Activated CD4-positive, alpha-beta memory T cell treated with anti-CD3 and anti-CD28 coated beads for 36 hours (primary cell): Measurements from ENCODE around the gene TBCC. TPM values are rescaled to one million over a fixed set of nuclear protein-coding genes. Genes with fewer than 3 reads are reported as not detected.
"Not testable (repeated sequence)": the region's sequence is repeated elsewhere in the genome, so short reads cannot be mapped to it uniquely, and the experiment has no call there.

Source experiments
- CTCF ChIA-PET: fragments of 350-600 bp; sonication (Branson Sonifier 250); formaldehyde crosslinking; loops from one replicate; lab custom pipeline; 2021; ENCODE audit warnings: antibody characterized with exemption, inconsistent platforms; lab: Charles Lee
- POLR2A ChIA-PET: fragments of 350-600 bp; sonication (Branson Sonifier 250); formaldehyde crosslinking; loops from one replicate; lab custom pipeline; 2021; ENCODE audit warnings: antibody characterized with exemption; lab: Charles Lee
- DNase-seq: peaks from one replicate; pipeline ENCODE4 v3.0.0-alpha.2; 2020
- H3K27ac Mint-ChIP-seq: one replicate; pipeline ENCODE4 v1.8.0; 2021; ENCODE audit warnings: mixed read lengths
- H3K27me3 Mint-ChIP-seq: one replicate; pipeline ENCODE4 v1.8.0; 2021; ENCODE audit warnings: mixed read lengths
- H3K36me3 Mint-ChIP-seq: one replicate; pipeline ENCODE4 v1.8.0; 2021; ENCODE audit warnings: mixed read lengths
- H3K4me1 Mint-ChIP-seq: one replicate; pipeline ENCODE4 v1.8.0; 2021; ENCODE audit warnings: low read depth, mixed read lengths
- H3K4me3 Mint-ChIP-seq: one replicate; pipeline ENCODE4 v1.8.0; 2021; ENCODE audit warnings: mild to moderate bottlenecking, mixed read lengths
- H3K9me3 Mint-ChIP-seq: one replicate; pipeline ENCODE4 v1.8.0; 2021; ENCODE audit warnings: mixed read lengths
- intact Hi-C: fragments of 100-400 bp; cut with micrococcal nuclease; formaldehyde crosslinking; loops from one replicate; pipeline ENCODE4 v1.15.1; 2023
- total RNA-seq, 2 experiments: library from RNA; stranded (reverse); gene quantifications; one replicate each; pipeline ENCODE4 v1.2.3, GENCODE V29; 2021

TBCC gene
- total RNA-seq, 2 experiments from 2014 or later, result 17.3 TPM

- no peak overlapping the region for H3K4me3 Mint-ChIP-seq
Measured at GRCh38 chr6:42709871-42710270, 36.0 kb downstream of the TBCC start.

GRCh38 chr6:42708096-42708495 lies 37.8 kb downstream of the TBCC start:
- intact Hi-C loops, result no loop called here
- no peaks in the 10 kb centered on the region for H3K4me1 Mint-ChIP-seq
- H3K4me3 Mint-ChIP-seq, result no peak overlapping the region
- H3K9me3 Mint-ChIP-seq, result peaks cover 10% of the 10 kb centered on the region
- ChIA-PET CTCF (interaction anchor here (0.5 kb wide), 1 partner anchor 168 kb away, joined by 4 read pairs; no protein-coding TSS in a partner anchor), POLR2A (no interaction called here)
- no peaks in the 10 kb centered on the region for H3K27me3 Mint-ChIP-seq
- H3K36me3 Mint-ChIP-seq, result no peaks in the 10 kb centered on the region
- no peak overlapping the region for H3K27ac Mint-ChIP-seq
- DNase-seq, result no peak

More at GRCh38 chr6:42709871-42710270, 36.0 kb downstream of the TBCC start:
- no peak for DNase-seq
- intact Hi-C loops, result no loop called here
- POLR2A ChIA-PET, result no interaction called here
- CTCF ChIA-PET, result no interaction called here
- Mint-ChIP-seq H3K36me3 (no peaks in the 10 kb centered on the region), H3K9me3 (peaks cover 10% of the 10 kb centered on the region), H3K27ac (no peak overlapping the region), H3K4me1 (no peaks in the 10 kb centered on the region), H3K27me3 (no peaks in the 10 kb centered on the region)

- H3K9me3 Mint-ChIP-seq, result peaks cover 10% of the 10 kb centered on the region
- H3K4me1 Mint-ChIP-seq, result no peaks in the 10 kb centered on the region
- CTCF ChIA-PET, result no interaction called here
- no peaks in the 10 kb centered on the region for H3K36me3 Mint-ChIP-seq
- POLR2A ChIA-PET, result no interaction called here
- intact Hi-C loops, result no loop called here
- no peak overlapping the region for H3K4me3 Mint-ChIP-seq
- no peak for DNase-seq
- no peaks in the 10 kb centered on the region for H3K27me3 Mint-ChIP-seq
- H3K27ac Mint-ChIP-seq, result no peak overlapping the region
Measured at GRCh38 chr6:42707595-42707994, 38.3 kb downstream of the TBCC start.

- ChIA-PET CTCF (interaction anchor here (0.6 kb wide), 1 partner anchor 196 kb away, joined by 3 read pairs; no protein-coding TSS in a partner anchor), POLR2A (no interaction called here)
- Mint-ChIP-seq H3K9me3 (no peaks in the 10 kb centered on the region), H3K4me3 (no peak overlapping the region), H3K27me3 (no peaks in the 10 kb centered on the region), H3K4me1 (no peaks in the 10 kb centered on the region), H3K27ac (no peak overlapping the region), H3K36me3 (no peaks in the 10 kb centered on the region)
- no peak for DNase-seq
- intact Hi-C loops, result no loop called here
Measured at GRCh38 chr6:42704937-42705374, 40.9 kb downstream of the TBCC start.

GRCh38 chr6:42704251-42704936 lies 41.5 kb downstream of the TBCC start:
- Mint-ChIP-seq H3K4me3 (no peak overlapping the region), H3K9me3 (no peaks in the 10 kb centered on the region), H3K36me3 (no peaks in the 10 kb centered on the region), H3K4me1 (no peaks in the 10 kb centered on the region), H3K27ac (no peak overlapping the region), H3K27me3 (no peaks in the 10 kb centered on the region)
- intact Hi-C loops, result no loop called here
- CTCF ChIA-PET, result interaction anchor here (0.6 to 2.6 kb wide), 3 partner anchors 12 to 196 kb away, joined by 3 to 10 read pairs (median 4); no protein-coding TSS in a partner anchor
- POLR2A ChIA-PET, result no interaction called here
- no peak for DNase-seq

- H3K4me1 Mint-ChIP-seq, H3K9me3 Mint-ChIP-seq, intact Hi-C loops, H3K27ac Mint-ChIP-seq, H3K36me3 Mint-ChIP-seq, DNase-seq, POLR2A ChIA-PET, H3K4me3 Mint-ChIP-seq, H3K27me3 Mint-ChIP-seq: not testable (repeated sequence)
- CTCF ChIA-PET, result interaction anchor here (1.4 to 2.6 kb wide), 2 partner anchors 10 to 24 kb away, joined by 4 to 10 read pairs; no protein-coding TSS in a partner anchor
Measured at GRCh38 chr6:42702786-42703185, 43.1 kb downstream of the TBCC start.

GRCh38 chr6:42702200-42702599 lies 43.7 kb downstream of the TBCC start:
- POLR2A ChIA-PET, result no interaction called here
- Mint-ChIP-seq H3K27ac (no peak overlapping the region), H3K36me3 (no peaks in the 10 kb centered on the region), H3K4me1 (no peaks in the 10 kb centered on the region), H3K9me3 (no peaks in the 10 kb centered on the region), H3K4me3 (no peak overlapping the region), H3K27me3 (no peaks in the 10 kb centered on the region)
- CTCF ChIA-PET, result interaction anchor here (1.4 to 2.6 kb wide), 2 partner anchors 24 to 441 kb away, joined by 3 to 10 read pairs; no protein-coding TSS in a partner anchor
- intact Hi-C loops, result no loop called here
- no peak for DNase-seq

GRCh38 chr6:42698217-42698616 lies 47.7 kb downstream of the TBCC start:
- POLR2A ChIA-PET, result no interaction called here
- no peak overlapping the region for H3K27ac Mint-ChIP-seq
- CTCF ChIA-PET, result interaction anchor here (1.2 kb wide), 1 partner anchor 200 kb away, joined by 3 read pairs; no protein-coding TSS in a partner anchor

GRCh38 chr6:42697268-42697655 lies 48.6 kb downstream of the TBCC start:
- Mint-ChIP-seq H3K36me3 (peaks cover 12% of the 10 kb centered on the region), H3K27ac (no peak overlapping the region), H3K27me3 (no peaks in the 10 kb centered on the region), H3K9me3 (no peaks in the 10 kb centered on the region), H3K4me1 (peaks cover 17% of the 10 kb centered on the region), H3K4me3 (no peak overlapping the region)
- POLR2A ChIA-PET, result no interaction called here
- CTCF ChIA-PET, result interaction anchor here (1.2 kb wide), 1 partner anchor 201 kb away, joined by 3 read pairs; no protein-coding TSS in a partner anchor
- intact Hi-C loops, result no loop called here
- DNase-seq, result no peak

More at GRCh38 chr6:42698217-42698616, 47.7 kb downstream of the TBCC start:
- intact Hi-C loops, result no loop called here
- no peak overlapping the region for H3K4me3 Mint-ChIP-seq
- DNase-seq, result no peak
- peaks cover 9% of the 10 kb centered on the region for H3K4me1 Mint-ChIP-seq
- H3K27me3 Mint-ChIP-seq, result no peaks in the 10 kb centered on the region
- peaks cover 5% of the 10 kb centered on the region for H3K36me3 Mint-ChIP-seq
- H3K9me3 Mint-ChIP-seq, result no peaks in the 10 kb centered on the region

- Mint-ChIP-seq H3K36me3 (peaks cover 12% of the 10 kb centered on the region), H3K9me3 (no peaks in the 10 kb centered on the region), H3K4me1 (peaks cover 18% of the 10 kb centered on the region), H3K27ac (no peak overlapping the region), H3K4me3 (no peak overlapping the region), H3K27me3 (no peaks in the 10 kb centered on the region)
- DNase-seq, result no peak
- intact Hi-C loops, result no loop called here
- ChIA-PET POLR2A (no interaction called here), CTCF (no interaction called here)
Measured at GRCh38 chr6:42696526-42697267, 49.2 kb downstream of the TBCC start.

GRCh38 chr6:42694586-42694985 lies 51.3 kb downstream of the TBCC start:
- CTCF ChIA-PET, result interaction anchor here (1.0 to 1.3 kb wide), 3 partner anchors 32 to 183 kb away, joined by 3 read pairs; no protein-coding TSS in a partner anchor
- H3K36me3 Mint-ChIP-seq, result peaks cover 24% of the 10 kb centered on the region
- POLR2A ChIA-PET, result no interaction called here
- H3K9me3 Mint-ChIP-seq, result no peaks in the 10 kb centered on the region
- no peak overlapping the region for H3K27ac Mint-ChIP-seq
- peaks cover 21% of the 10 kb centered on the region for H3K4me1 Mint-ChIP-seq
- DNase-seq, result no peak
- intact Hi-C loops, result loop anchor here (5.0 kb wide), 1 partner anchor 33 kb away; no protein-coding TSS in a partner anchor
- H3K4me3 Mint-ChIP-seq, result no peak overlapping the region
- H3K27me3 Mint-ChIP-seq, result no peaks in the 10 kb centered on the region
